ENCODE measurements around the gene TCERG1L.
"Not testable (repeated sequence)": the region's sequence is repeated elsewhere in the genome, so short reads cannot be mapped to it uniquely, and the experiment has no call there.

TCERG1L gene

DNA sequence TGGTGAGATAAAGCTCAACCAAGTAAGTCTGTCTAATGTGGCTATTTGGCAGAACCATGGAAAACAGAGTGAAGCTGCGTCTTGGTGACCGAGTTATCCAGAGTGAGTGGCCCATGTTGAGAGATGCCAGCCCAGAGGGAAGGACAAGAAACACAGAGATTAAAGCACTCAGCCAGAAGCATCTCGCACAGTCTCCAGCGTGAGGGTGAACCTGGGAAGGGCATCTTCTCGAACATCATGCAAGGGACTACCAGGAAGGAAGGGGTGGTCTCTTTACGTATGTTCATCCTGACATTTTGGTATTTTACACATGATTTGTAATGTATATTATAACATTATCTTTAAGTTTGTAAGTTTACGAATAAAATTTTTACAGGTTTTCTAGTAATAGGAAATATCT, 146.4 kb downstream of the TCERG1L start:
- DNase-seq (ENCODE audit: low spot score) = no peak

DNA sequence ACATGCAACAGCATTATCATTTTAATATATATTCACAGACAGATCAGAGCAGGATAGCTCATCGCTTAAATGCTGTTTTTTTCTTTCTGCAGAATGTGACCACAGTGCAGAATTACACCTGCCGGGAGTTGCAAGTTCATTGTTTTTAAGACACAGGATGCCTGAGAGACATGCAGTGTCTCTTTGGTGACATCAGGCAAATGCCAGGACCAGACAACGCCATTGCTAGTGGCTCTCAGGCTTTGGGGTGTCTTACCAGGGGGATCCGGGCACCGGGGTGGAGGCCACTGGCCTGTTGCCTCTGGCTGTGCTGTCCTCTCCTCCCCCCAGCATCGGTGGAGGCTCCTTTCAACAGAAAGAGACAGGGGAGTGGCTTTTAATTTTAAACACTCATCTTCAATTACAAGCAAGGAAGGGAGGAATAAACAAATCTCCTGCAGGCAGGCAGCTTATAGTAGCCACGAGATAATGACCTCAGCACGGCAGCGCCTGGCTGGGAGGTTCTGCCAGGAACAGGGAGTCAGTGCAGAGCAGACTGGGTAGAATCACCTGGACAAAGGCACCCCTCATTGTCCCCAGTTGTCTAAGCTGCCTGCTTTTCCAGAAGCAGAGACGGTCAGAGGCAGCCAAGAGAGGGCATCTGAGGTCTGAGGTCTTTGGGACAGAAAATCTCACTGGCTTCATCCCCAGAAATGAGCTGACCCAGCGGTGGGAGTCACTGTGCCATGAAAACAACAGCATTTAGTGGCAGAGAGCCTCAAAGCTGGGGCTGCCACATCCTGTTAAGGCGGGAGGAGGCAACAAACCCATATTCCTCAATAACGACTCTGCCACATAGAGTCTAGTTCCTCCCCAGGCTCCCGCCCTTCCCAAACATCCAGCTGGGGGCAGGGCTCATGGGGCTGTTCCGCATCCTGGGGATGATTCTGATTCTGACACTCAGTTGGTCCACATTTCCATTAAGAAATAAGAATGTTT, 148.4 kb downstream of the TCERG1L start:
- no peak for DNase-seq (ENCODE audit: low spot score)

GRCh38 chr10:131162211-131162610, 149.3 kb downstream of the TCERG1L start:
- DNase-seq (ENCODE audit: low spot score) = no peak

GRCh38 chr10:131161087-131161486, 150.4 kb downstream of the TCERG1L start:
- no peak for DNase-seq (ENCODE audit: low spot score)

GRCh38 chr10:131160219-131160875, 151.2 kb downstream of the TCERG1L start:
- DNase-seq (ENCODE audit: low spot score) = no peak

GRCh38 chr10:131159771-131160170, 151.8 kb downstream of the TCERG1L start:
- DNase-seq (ENCODE audit: low spot score) = no peak

DNA sequence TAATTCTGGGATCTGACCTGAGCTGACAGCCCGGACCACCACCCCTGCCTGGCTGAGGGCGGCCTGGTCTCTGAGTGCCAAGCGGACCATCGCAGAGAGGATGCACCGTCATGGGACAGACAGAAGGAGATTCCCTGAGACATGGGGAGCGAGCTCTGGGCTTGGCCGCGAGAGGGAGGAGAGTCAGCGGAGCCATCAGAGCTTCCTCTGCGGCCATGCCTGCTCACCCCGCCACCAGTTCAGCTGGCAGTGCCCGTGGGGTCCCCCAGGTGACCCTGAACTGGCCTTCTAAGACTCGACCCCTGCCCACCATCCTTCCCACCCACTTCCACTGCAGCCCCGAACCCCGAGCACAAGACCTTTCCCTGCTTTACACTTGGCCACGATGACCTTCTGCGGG, 152.8 kb downstream of the TCERG1L start:
- no peak for DNase-seq (ENCODE audit: low spot score)

GRCh38 chr10:131157899-131158298, 153.6 kb downstream of the TCERG1L start:
- no peak for DNase-seq (ENCODE audit: low spot score)

DNA sequence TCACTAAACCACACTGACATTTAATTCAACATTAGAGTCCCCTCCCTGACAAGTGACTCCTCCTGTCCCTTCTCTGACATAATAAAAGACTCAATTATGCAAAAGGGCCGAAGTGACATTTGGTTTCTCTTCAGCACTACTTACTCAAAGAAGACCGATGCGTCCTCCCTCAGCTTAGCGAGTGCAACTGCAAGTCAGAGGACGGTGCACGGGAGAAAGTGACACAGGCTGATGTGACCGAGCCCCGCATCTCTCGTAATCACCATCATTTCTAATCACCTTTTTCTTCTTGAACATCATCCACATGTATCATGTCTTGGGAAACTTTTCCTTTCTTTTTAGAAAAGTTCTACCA, 155.7 kb downstream of the TCERG1L start:
- DNase-seq (ENCODE audit: low spot score) = no peak

DNA sequence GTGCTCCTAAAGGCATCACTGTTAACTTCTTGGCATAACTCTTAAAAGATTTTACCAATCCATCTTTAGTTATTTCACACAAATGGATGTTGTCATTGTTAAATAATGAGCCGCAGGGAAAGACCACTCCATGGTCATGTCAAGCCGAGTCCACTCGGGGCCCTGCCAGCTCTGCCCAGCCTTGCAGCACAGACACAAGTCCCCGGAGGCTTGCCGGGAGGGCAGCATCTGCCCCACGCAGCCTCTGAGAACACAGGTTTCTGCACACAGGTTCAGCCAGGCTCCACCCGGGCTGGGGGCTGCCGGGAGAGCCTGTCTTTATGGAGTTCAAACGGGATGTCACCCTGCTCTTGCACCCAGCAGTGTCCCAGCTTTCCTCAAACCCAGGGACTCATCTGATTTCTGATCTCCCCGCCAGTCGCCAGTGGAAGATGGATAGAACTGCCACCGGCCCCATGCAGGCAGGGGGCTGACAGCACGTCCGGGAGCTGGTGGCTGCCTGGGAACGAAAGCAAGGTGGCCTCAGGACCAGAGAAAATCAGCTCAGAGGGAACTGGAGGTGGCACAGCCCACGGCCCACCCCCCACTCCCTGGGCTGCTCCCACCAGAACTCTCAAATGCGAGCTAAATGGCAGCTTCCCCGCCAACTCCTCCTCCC, 156.2 kb downstream of the TCERG1L start:
- DNase-seq (ENCODE audit: low spot score) = no peak

- no peak for DNase-seq (ENCODE audit: low spot score)
These were observed 157.1 kb downstream of the TCERG1L start for GRCh38 chr10:131154306-131155025.

GRCh38 chr10:131152456-131152855, 159.1 kb downstream of the TCERG1L start:
- DNase-seq (ENCODE audit: low spot score) = not testable (repeated sequence)

- DNase-seq (ENCODE audit: low spot score) = no peak
These were observed 161.4 kb downstream of the TCERG1L start for GRCh38 chr10:131150126-131150525.

DNA sequence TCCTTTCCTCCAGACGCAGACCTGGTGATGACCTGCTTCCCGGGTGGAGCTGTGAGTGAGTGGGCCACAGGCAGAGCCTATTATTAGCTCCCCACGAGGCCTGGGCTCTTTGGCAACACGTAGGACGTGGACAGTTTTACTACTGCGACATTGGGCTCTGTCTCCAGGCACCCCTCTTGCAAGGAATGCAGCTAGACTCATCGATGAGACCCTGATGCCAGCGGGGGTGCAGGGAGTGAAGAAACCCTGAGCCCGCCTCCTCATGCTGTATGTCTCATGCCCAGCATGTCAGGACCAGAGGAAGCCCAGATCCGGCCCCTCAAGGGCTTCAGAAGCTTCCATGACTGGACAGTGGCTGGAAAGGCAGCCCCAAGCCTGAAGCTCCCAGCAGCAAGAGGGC, 161.9 kb downstream of the TCERG1L start:
- DNase-seq (ENCODE audit: low spot score) = no peak

GRCh38 chr10:131149111-131149510, 162.4 kb downstream of the TCERG1L start:
- DNase-seq (ENCODE audit: low spot score) = no peak

DNA sequence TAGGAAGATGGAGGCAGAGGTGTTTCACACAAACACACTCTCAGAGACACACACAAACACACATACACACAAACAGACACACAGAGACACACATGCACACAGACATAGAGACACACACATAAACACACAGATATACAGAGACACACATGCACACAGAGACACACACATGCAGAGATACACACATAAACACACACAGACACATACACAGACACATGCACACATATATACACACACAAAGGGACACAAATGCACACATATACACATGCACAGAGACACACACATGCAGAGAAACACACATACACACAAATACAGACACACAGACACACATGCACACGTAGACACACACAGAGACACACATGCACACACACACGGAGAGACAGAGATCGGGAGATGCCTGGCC, 163.3 kb downstream of the TCERG1L start:
- DNase-seq (ENCODE audit: low spot score) = no peak

GRCh38 chr10:131147301-131147975, 164.1 kb downstream of the TCERG1L start:
- no peak for DNase-seq (ENCODE audit: low spot score)

DNA sequence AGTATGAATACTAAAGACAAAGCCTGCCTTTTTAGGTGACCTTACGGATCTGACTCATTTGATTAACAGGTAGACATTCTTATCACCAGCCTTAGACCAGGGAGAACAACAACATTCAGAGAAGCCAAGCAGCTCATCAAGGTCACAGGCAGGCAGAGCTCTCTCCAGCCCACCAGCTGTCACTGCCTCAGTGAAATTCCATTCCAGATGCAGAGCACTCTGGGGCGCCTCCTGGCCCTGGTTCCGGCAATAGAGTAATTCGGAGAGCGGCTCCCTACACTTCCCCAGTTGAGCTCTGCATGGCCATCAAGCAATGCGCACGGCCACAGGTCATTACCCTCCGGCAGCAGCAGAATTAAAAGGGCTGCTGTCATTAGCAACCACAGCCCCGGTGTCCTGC, 164.7 kb downstream of the TCERG1L start:
- DNase-seq (ENCODE audit: low spot score) = no peak

DNA sequence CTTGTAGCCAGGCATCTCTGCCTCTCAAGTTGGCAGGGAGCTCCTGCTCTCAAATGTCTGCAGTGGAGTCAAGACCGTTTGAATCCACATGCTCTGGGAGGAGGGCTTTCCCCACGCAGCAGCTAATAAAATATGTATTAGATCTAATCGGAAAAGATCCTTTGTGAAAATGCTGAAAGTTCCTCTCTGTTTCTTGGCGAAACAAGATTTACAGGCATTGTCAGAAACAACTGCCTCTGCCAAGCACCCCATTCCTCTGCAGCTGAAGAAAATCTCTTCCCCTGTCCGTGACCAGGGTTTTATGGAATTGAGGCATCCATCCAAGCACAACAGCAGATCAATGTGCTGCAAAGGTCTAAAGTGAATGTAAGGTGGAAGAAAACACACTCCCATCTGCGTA, 165.8 kb downstream of the TCERG1L start:
- no peak for DNase-seq (ENCODE audit: low spot score)

DNA sequence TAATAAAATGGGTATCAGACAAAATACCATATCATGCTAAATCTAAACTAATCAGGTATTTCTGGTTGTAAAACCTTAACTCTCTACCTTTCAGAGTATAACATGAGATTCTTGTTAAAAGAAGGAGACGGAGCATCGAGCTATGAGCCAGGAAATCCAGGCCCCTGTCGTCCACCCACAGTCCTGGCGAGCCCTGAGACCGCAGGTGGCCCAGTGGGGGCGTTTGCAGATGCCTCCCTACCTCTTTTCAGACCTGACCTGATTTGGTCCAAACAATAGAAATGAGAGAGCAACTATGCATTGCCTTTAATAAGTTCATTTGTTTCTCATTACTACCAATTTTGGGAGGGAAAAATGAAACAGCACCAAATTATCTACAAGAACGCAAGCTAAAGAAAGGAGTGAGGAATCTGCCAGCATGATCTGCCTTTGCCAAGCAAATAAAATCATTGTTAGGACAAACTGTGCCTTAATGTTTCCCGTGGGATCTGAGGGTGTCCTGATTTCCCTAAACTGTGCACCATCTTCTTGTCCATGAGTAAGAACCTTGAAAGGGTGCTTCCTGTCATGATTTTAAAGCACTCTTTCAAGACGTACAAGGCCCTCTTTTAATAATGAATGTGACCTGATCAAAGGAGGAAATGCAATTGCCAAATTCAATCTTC, 166.7 kb downstream of the TCERG1L start:
- no peak for DNase-seq (ENCODE audit: low spot score)

- no peak for DNase-seq (ENCODE audit: low spot score)
These were observed 167.3 kb downstream of the TCERG1L start for GRCh38 chr10:131144196-131144595.
